Activated naive CD8-positive, alpha-beta T cell treated with anti-CD3 and anti-CD28 coated beads, Interleukin-2, amount 10 ng/mL, durations not matched to agents 7 days and 5 days (primary cell): Measurements from ENCODE around the gene FSTL4. TPM values are rescaled to one million over a fixed set of nuclear protein-coding genes. Genes with fewer than 3 reads are reported as not detected.

Experiments used
- ATAC-seq: fragments of 150-1000 bp; cut with Tn5 transposase; one replicate; pipeline ENCODE4 v1.10.0; 2021; ENCODE audit warnings: low read depth, moderate library complexity
- POLR2A ChIA-PET: fragments of 350-600 bp; sonication (Branson Sonifier 250); formaldehyde crosslinking; loops from one replicate; lab custom pipeline; 2021; ENCODE audit warnings: antibody characterized with exemption; lab: Charles Lee
- DNase-seq: peaks from one replicate; pipeline ENCODE4 v3.0.0; 2021
- H3K27ac Mint-ChIP-seq: one replicate; pipeline ENCODE4 v1.8.0; 2022; ENCODE audit warnings: mild to moderate bottlenecking, mixed read lengths
- H3K27me3 Mint-ChIP-seq: one replicate; pipeline ENCODE4 v1.8.0; 2022; ENCODE audit warnings: mild to moderate bottlenecking, moderate library complexity, mixed read lengths
- H3K36me3 Mint-ChIP-seq: one replicate; pipeline ENCODE4 v1.8.0; 2021; ENCODE audit warnings: mild to moderate bottlenecking, mixed read lengths
- H3K4me1 Mint-ChIP-seq: one replicate; pipeline ENCODE4 v1.8.0; 2021; ENCODE audit warnings: mixed read lengths
- H3K4me3 Mint-ChIP-seq: one replicate; pipeline ENCODE4 v1.8.0; 2022; ENCODE audit warnings: mild to moderate bottlenecking, moderate library complexity, mixed read lengths
- H3K9me3 Mint-ChIP-seq: one replicate; pipeline ENCODE4 v1.8.0; 2021; ENCODE audit warnings: mixed read lengths
- total RNA-seq, 2 experiments: library from RNA; stranded (reverse); gene quantifications; one replicate each; pipeline ENCODE4 v1.2.3, GENCODE V29; 2021

Gene FSTL4
- total RNA-seq, 2 experiments from 2014 or later, result 0.26 to 0.83 TPM

DNA sequence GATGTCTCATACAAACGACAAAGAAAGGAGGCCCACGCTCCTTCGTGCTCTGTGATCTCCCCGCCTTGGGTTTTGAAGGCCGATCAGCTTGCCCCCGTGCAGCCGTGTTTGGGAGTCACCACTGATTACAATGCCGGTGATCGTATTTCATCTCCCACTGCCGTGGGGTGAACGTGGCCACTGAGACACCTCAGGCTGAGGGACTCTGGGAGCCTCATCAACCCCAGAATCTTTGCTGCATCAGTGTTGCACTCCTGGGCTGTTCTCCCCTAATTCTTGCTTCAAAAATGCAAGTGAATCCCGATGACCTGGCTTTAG is 366.3 kb downstream of the FSTL4 start:
- Mint-ChIP-seq H3K9me3 (no peaks in the 10 kb centered on the region), H3K27me3 (peaks cover 2% of the 10 kb centered on the region), H3K4me3 (no peak overlapping the region), H3K4me1 (peaks cover 3% of the 10 kb centered on the region), H3K36me3 (no peaks in the 10 kb centered on the region), H3K27ac (no peak overlapping the region)
- DNase-seq (no peak), ATAC-seq (no peak)
- POLR2A ChIA-PET, result no interaction called here

GRCh38 chr5:133245191-133246052 is 366.9 kb downstream of the FSTL4 start:
- no peaks in the 10 kb centered on the region for H3K36me3 Mint-ChIP-seq
- ATAC-seq (no peak), DNase-seq (no peak)
- peaks cover 2% of the 10 kb centered on the region for H3K27me3 Mint-ChIP-seq
- no peaks in the 10 kb centered on the region for H3K9me3 Mint-ChIP-seq
- POLR2A ChIA-PET, result no interaction called here
- peaks cover 3% of the 10 kb centered on the region for H3K4me1 Mint-ChIP-seq
- H3K27ac Mint-ChIP-seq, result no peak overlapping the region
- H3K4me3 Mint-ChIP-seq, result no peak overlapping the region

DNA sequence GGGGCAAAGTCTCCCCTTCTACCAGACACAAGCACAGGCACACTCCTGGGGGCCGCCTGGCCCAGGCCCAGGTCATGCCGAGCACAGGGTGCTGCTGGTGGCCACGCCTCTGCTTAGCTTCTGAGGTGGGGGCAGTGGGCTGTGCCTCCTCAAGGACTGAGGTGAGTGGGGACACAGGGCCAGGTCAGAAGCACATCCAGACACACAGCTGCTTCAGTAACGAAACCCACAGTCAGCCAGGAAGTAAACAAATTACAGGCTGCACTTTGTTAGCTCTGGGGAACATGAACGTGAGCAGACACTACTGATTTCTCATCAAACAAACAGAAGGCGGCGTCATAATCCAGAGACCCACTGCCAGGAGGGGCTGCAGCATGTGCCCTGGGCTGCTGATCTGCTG is 368.1 kb downstream of the FSTL4 start:
- ATAC-seq (peak; percentile 47), DNase-seq (no peak)
- no peaks in the 10 kb centered on the region for H3K36me3 Mint-ChIP-seq
- peaks cover 2% of the 10 kb centered on the region for H3K27me3 Mint-ChIP-seq
- POLR2A ChIA-PET, result no interaction called here
- H3K4me1 Mint-ChIP-seq, result peaks cover 3% of the 10 kb centered on the region
- no peak overlapping the region for H3K27ac Mint-ChIP-seq
- H3K9me3 Mint-ChIP-seq, result no peaks in the 10 kb centered on the region
- no peak overlapping the region for H3K4me3 Mint-ChIP-seq

DNA sequence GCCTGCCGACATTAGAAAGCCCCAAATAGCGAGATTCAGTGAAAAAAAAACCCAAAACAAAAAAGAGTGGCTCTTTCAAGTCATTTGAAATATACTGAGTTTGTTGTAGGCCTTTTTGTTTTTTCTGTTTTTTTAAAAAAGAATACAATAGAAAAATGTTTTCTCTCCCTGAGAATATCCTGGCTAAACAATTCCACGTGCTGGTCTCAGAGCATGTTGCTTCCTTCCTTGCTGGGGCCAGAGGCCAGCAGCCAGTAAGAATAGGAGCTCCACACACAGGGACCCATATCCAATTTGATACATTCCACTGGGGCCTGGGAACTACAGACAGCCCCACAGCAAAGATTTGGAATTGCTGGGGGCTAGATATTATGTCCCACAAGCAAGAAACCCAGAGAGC is 369.1 kb downstream of the FSTL4 start:
- peaks cover 3% of the 10 kb centered on the region for H3K4me1 Mint-ChIP-seq
- peaks cover 2% of the 10 kb centered on the region for H3K27me3 Mint-ChIP-seq
- no peaks in the 10 kb centered on the region for H3K9me3 Mint-ChIP-seq
- H3K27ac Mint-ChIP-seq, result no peak overlapping the region
- DNase-seq, result no peak
- POLR2A ChIA-PET, result no interaction called here
- no peaks in the 10 kb centered on the region for H3K36me3 Mint-ChIP-seq
- H3K4me3 Mint-ChIP-seq, result no peak overlapping the region
- ATAC-seq, result no peak

- Mint-ChIP-seq H3K4me3 (no peak overlapping the region), H3K27me3 (no peaks in the 10 kb centered on the region), H3K36me3 (no peaks in the 10 kb centered on the region), H3K4me1 (peaks cover 3% of the 10 kb centered on the region), H3K27ac (no peak overlapping the region), H3K9me3 (no peaks in the 10 kb centered on the region)
- POLR2A ChIA-PET, result no interaction called here
- ATAC-seq (no peak), DNase-seq (no peak)
Observed at GRCh38 chr5:133242221-133242835, 370.0 kb downstream of the FSTL4 start.

DNA sequence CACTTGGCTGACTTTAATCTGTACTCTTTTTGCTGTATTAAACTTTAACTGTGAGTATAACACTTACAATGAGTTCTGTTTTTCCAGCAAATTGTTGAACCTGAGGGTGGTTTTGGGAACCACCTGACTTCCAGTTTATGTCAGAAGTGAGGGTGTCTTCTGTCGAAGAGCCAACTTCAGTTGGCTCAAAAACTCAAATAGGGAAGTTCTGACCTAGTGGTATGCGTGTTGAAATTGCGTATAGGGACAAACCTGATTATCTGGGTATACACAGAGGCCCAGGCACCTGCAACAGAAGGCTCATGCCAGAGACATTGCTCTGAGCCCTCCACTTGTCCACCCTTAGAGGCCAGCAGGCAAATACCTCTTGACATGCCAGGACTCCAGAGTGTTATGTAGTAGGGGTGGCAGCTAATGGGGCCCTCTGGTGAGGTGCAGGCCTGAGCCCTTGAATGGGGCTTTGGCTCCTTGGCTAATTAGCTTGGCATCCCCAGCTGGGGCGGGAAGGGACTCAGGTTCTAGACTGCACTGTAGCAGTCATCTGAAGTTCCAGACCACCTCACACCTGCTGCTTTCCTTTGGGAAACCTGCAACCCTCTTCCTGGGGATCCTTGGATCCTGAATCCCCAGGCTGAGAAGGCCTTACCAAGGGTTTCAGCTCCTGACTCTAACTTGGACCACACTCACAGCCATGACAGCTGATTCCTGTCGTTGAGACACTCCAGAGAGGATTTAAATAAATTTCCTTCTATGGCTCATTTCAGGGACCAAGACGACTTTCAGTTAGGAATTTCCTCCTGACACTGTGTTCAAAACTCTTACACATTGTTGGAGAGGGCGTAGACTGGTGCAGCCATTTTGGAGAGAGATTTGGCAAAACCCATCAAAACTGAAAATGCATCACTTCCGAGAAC is 370.9 kb downstream of the FSTL4 start:
- Mint-ChIP-seq H3K36me3 (no peaks in the 10 kb centered on the region), H3K27ac (no peak overlapping the region), H3K9me3 (no peaks in the 10 kb centered on the region), H3K4me1 (peaks cover 3% of the 10 kb centered on the region), H3K4me3 (no peak overlapping the region), H3K27me3 (peaks cover under 1% of the 10 kb centered on the region)
- DNase-seq (no peak), ATAC-seq (no peak)
- POLR2A ChIA-PET, result no interaction called here

DNA sequence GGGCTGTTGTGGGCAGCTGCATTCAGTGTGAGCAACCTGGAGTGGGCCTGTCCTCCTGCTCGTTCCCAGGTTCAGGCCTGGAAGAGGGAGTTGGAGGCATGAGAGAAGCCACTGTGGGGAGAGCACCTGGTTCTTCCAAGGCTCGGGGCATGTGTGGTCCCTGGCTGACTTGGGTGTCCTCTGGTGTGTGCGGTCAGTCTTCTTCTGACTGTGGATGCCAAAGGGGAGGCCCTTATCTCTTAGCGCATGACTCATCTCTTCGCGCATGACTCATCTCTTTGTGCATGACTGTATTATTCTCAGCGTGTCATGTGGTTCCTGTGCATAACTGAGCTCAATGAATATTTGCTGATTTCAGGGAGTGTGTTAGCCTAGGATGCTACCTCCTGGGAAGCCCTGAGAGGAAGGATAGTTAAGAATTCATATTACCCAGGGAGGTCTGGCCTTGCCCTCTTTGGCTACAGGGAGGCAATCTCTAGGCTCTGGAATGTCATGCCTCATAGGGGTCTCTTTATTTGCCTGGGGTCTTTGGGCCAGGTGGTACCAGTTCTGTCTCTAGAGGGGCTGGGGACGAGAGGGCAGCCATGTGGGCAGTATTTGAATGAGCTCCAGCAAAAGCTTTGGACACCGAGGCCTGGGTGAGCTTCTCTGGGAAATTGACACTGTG is 371.8 kb downstream of the FSTL4 start:
- POLR2A ChIA-PET, result no interaction called here
- DNase-seq, result no peak
- H3K4me1 Mint-ChIP-seq, result peaks cover 3% of the 10 kb centered on the region

GRCh38 chr5:133238426-133239205 is 373.7 kb downstream of the FSTL4 start:
- Mint-ChIP-seq H3K27ac (no peak overlapping the region), H3K4me1 (no peaks in the 10 kb centered on the region), H3K4me3 (no peak overlapping the region), H3K27me3 (peaks cover 2% of the 10 kb centered on the region), H3K9me3 (no peaks in the 10 kb centered on the region), H3K36me3 (no peaks in the 10 kb centered on the region)
- no peak for ATAC-seq
- POLR2A ChIA-PET, result no interaction called here
- DNase-seq, result no peak

More for the DNA sequence above, 371.8 kb downstream of the FSTL4 start:
- ATAC-seq, result no peak
- Mint-ChIP-seq H3K9me3 (no peaks in the 10 kb centered on the region), H3K4me3 (no peak overlapping the region), H3K27ac (no peak overlapping the region), H3K27me3 (peaks cover 2% of the 10 kb centered on the region), H3K36me3 (no peaks in the 10 kb centered on the region)

DNA sequence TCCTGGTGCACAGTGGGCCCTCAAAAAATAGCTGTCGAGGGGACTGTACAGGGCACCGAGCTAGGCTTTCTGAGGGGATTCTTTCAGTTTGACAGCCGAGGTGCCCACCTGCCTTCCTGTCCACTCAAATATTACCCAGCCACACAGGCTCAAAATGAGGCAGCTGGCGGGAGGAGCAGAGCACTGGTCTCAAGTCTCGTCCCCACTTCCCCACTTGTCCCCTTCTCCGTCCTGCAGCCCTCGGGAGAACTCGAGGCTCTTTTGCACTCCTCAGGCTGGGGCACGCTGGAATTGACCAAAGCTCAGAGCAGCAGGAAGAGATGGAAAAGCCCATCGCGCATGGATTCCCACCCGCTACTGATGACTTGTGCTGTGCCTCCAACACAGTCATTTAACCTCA is 375.4 kb downstream of the FSTL4 start:
- POLR2A ChIA-PET, result no interaction called here
- Mint-ChIP-seq H3K9me3 (no peaks in the 10 kb centered on the region), H3K4me3 (no peak overlapping the region), H3K36me3 (no peaks in the 10 kb centered on the region), H3K27ac (no peak overlapping the region), H3K4me1 (no peaks in the 10 kb centered on the region), H3K27me3 (peaks cover 2% of the 10 kb centered on the region)
- DNase-seq, result peak; percentile 10
- ATAC-seq, result no peak

DNA sequence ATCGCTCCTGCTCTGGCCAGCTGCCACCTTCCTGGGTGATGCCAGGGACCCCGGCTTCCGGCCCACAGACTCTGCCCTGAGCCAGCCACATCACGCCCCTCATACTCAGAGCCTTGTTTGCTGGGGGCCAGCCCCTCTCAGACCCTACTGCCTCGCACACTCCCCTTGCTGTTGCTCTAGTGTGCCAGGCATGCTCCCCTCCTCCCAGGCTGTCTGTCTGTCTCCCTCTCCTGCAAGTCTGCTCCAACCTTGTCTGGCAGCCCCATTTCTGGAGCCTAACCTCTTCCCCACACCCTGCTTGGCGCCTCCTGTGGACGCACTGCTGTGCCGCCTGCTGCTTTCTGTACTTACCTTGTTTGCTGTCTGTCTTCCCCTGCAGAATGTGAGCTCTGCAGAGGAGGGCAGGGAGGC is 375.8 kb downstream of the FSTL4 start:
- H3K9me3 Mint-ChIP-seq, result no peaks in the 10 kb centered on the region
- no peak overlapping the region for H3K27ac Mint-ChIP-seq
- H3K4me3 Mint-ChIP-seq, result no peak overlapping the region
- POLR2A ChIA-PET, result no interaction called here
- H3K27me3 Mint-ChIP-seq, result peaks cover 2% of the 10 kb centered on the region
- no peaks in the 10 kb centered on the region for H3K4me1 Mint-ChIP-seq
- H3K36me3 Mint-ChIP-seq, result no peaks in the 10 kb centered on the region
- DNase-seq (no peak), ATAC-seq (no peak)

- H3K27ac Mint-ChIP-seq, result no peak overlapping the region
- DNase-seq (no peak), ATAC-seq (no peak)
- H3K27me3 Mint-ChIP-seq, result peaks cover 2% of the 10 kb centered on the region
- no peaks in the 10 kb centered on the region for H3K9me3 Mint-ChIP-seq
- POLR2A ChIA-PET, result no interaction called here
- H3K36me3 Mint-ChIP-seq, result no peaks in the 10 kb centered on the region
- H3K4me1 Mint-ChIP-seq, result no peaks in the 10 kb centered on the region
- no peak overlapping the region for H3K4me3 Mint-ChIP-seq
Observed at GRCh38 chr5:133235696-133236426, 376.5 kb downstream of the FSTL4 start.

GRCh38 chr5:133234911-133235310 is 377.4 kb downstream of the FSTL4 start:
- no peak overlapping the region for H3K27ac Mint-ChIP-seq
- peaks cover 2% of the 10 kb centered on the region for H3K27me3 Mint-ChIP-seq
- POLR2A ChIA-PET, result no interaction called here
- ATAC-seq (no peak), DNase-seq (no peak)
- no peaks in the 10 kb centered on the region for H3K36me3 Mint-ChIP-seq
- H3K9me3 Mint-ChIP-seq, result no peaks in the 10 kb centered on the region
- H3K4me3 Mint-ChIP-seq, result no peak overlapping the region
- no peaks in the 10 kb centered on the region for H3K4me1 Mint-ChIP-seq
